SH-SY5Y (cell line): ENCODE results near the gene ENTPD1.

Experiments used
- GATA2 ChIP-seq: IDR thresholded peaks from 2 replicates; pipeline ENCODE4 v1.6.1; 2011; ENCODE audit warnings: mild to moderate bottlenecking, low read depth, low read length
- GATA3 ChIP-seq: IDR thresholded peaks from 2 replicates; pipeline ENCODE4 v1.6.1; 2011; ENCODE audit warnings: low read depth, mild to moderate bottlenecking, low read length, moderate library complexity

GRCh38 chr10:95908450-95908849 lies 152.5 kb downstream of the ENTPD1 start:
- no peak for TF ChIP-seq GATA2
- no peak for TF ChIP-seq GATA3
